Endothelial cell of hepatic sinusoid (primary cell): ENCODE results near the gene ALG1.
"Not testable (repeated sequence)": the region's sequence is repeated elsewhere in the genome, so short reads cannot be mapped to it uniquely, and the experiment has no call there.

ENCODE experiments used
- in situ Hi-C: cut with HindIII; loops from 2 replicates; pipeline ENCODE4 v1.10.0; 2017; ENCODE audit warnings: low sequenced_read_pairs

The ALG1 gene

DNA sequence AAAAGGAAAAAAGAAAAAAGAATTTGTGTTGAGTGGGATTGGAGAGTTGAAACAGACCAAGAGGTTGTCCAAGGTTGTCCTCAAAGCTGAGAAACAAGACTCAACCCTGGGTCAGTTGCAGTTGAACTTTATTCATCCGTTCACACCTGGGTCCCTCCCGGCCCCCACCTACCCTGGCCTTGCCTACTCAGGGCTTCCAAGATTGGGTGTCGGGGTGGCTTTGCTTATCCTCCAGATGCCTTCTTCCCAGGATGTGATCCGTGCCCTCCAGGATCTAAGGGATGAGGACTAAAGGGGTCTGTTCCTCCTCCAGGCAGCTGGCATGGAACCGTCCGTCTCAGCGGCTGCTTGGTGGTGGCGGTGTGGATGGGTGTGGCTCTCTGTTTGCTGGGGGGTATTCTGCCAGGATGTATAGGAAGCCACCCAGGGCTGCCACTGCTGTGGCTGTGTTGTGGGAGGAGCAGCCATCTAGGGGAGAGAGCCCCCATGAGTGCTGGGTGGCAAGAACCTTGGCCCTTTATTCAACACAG is 27.6 kb upstream of the ALG1 start:
- in situ Hi-C loops: no loop called here

DNA sequence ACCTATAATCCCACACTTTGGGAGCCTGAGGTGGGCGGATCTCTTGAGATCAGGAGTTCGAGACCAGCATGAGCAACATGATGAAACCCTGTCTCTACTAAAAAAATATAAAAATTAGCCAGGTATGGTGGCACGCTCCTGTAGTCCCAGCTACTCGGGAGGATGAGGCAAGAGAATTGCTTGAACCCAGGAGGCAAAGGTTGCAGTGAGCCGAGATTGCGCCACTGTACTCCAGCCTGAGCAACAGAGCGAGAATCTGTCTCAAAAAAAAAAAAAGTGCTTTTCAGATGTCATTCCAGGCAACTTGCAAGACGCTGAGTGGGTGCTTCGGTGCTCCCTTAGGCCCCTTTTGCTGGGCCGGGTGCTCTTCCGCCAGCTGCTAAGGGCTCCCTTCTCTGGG is 27.1 kb upstream of the ALG1 start:
- in situ Hi-C loops: not testable (repeated sequence)

DNA sequence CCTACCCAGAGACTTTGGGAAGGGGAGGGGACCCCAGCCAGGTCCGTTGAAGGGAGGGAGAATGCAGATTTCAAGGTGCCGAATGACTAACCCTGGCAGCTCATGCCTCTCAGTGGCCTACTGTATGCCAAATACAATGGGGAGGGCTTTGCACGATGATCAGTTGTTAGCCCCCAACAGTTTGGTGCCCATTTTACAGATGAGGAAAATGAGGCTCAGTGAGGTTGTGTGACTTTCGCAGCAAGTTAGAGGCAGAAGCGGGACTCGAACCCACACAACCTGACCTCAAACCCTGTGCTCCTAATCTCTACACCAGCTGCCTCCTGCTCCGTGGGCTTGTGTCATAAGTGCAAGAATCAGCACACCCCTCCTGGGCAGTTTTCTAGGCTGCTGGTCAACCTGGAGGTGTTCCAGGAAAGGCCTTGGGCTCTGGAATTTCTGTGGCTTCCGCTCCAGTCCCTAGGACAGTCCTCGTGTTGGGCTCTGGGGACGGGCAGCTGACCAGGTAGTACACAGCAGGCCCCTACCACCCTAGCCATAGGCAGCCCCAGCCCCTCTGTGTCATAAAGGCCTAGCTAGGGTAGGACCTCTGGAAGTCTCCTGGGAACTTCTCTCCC is 26.0 kb upstream of the ALG1 start:
- in situ Hi-C loops: no loop called here

DNA sequence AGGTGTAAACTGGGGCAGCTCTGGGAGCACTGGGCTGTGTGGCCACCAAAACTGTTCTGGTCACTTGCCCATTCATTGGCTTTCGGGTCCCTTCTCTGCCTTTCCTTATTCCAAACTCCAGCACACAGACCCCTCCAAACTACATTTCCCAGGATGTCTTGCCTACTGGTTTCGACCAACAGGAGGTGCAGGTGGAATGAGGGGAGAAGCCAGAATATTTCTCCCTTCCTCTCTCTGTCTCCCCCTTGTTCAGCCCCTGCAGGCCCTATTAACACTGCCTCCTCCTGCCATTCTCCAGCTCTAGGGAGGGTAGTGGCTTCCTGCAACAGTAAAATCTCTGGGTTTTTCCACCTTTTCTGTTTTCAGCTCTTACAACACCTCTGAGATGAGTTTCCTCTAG is 24.7 kb upstream of the ALG1 start:
- in situ Hi-C loops: no loop called here

DNA sequence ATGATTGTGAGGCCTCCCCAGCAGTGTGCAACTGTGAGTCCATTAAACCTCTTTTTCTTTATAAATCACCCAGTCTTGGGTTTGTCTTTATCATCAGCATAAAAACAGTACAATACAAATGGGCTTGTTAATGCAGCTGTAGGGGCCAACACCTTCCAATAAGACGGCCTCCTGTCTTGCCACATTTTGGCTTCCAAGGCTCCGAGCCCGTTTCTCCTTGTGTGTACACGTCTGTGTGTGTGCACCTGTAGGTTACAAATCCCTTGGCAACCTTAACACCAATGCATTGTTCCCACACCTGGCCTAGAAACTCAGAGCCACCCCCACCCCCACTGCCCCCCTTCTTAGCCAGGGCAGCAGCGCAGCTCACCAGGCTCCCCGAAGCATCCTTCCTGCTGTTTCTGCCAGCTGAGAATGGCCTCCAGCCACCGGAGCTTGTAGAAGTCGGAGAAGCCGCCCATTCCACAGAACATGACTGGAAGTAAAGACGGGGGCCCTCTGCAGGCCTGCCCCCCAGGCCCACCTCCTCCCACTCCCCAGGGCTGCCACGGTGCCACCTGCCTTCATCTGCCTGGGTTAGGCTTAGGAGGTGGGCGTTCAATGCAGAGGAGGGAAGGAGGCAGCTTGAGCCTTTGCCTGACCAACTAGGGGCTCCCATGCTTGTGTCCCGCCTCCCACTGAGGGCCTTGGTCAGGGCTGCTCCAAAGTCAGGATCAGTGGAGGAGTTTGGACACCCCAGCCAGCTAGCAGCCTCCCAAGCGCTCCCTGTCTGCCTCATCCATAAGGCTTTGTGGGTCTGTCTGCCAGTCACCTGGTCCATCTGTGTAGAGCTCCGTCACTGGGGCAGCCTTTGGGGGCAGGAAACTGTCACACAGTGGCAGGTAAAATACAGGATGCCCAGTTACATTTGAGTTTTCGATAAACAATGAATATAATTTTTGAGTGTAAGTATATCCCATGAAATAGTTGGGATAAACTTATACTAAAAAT is 16.5 kb upstream of the ALG1 start:
- in situ Hi-C loops: no loop called here

DNA sequence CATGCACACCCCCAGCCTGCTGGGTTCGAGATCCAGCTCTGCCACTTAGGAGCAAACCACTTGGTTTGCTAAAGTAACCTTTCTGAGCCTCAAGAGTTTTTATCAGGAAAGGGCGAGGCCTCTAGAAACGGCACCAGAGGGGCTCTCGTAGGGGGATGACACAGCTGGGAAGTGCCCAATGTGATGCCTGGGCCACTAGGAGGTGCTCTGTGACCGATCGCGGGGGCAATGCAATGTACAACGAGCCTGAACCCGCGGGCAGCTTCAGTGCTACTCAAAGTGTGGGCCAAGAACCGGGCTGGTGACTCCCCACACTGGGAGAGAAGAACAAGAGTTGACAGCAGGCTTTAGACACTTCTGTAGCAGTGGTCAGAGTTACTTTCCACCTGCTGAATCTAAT is 15.3 kb upstream of the ALG1 start:
- in situ Hi-C loops: no loop called here

DNA sequence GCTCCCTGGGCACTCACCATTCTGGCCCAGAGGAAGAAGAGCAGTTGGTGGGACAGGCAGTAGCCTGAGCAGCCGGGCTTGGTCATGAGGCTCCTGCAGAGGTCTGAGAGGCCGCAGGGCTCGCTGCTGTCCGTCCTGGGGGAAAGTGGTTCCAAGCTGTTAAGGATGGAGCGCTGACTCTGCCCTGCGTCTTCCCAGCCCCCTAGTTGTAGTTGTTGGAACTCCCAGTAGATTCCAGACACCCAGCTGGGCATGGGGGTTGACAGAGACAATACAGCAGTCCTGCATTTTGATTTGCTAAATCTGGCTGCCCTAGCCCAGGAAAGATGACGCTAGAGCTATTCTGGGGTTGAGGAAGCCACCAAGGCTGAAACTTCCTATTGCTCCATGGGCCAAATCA is 13.2 kb upstream of the ALG1 start:
- in situ Hi-C loops: no loop called here

DNA sequence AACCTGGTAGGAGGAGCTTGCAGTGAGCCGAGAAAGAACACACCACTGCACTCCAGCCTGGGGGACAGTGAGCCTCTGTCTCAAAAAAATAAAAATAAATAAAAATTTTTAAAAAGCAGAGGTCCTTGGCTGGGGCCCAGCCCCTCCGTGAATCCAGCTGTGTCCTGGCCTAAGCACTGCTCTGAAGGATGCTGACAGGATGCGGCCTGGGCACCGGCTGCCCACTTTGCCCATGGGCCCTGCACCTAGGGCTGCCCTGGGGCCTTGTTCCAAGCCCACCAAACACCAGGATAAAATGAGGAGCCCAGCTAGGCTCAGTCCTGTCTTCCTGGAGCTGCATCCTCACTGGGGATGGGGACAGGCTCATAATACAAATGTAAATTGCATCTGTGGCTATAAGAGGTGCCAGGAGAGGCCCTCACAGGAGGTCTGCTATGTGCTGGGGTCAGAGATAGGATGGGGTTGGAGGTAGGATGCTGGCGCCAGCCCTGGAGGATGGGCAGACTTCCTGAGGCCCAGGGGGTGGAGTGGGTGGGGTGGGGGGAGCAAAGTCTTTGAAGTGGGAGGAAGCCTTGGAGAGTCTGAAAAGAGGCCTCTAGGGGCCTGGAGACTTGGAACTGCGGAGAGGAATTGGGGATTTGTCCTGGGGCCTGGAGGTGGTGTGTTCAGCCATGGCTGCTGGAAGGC is 12.1 kb upstream of the ALG1 start:
- in situ Hi-C loops: no loop called here

DNA sequence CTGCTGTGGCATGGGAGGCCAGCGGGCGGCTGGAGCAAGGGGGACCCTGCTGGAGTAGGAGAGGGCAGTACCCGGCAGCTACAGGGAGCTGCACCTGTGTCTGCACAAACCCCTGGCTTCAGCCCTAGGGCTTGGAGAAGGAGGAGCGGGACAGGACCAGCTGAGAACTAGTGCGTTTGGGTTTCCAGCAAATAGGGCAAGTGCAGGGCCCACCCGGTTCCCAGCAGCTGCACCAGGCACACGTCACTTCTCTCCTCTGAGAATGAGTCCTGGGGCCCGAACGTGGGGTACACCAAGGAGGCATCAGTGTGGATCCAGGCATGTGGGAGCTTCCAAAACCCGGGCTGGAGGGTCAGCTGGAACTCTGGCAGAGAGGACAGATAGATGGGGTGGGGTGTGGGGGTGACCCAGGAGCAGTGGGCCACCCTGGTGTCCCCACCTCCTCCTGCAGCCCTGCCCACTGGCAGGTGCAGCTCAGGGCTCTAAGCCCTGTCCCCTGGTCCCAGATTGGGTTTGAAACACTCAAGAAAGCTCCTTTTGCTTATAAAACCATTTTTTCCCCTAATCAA is 11.5 kb upstream of the ALG1 start:
- in situ Hi-C loops: no loop called here

DNA sequence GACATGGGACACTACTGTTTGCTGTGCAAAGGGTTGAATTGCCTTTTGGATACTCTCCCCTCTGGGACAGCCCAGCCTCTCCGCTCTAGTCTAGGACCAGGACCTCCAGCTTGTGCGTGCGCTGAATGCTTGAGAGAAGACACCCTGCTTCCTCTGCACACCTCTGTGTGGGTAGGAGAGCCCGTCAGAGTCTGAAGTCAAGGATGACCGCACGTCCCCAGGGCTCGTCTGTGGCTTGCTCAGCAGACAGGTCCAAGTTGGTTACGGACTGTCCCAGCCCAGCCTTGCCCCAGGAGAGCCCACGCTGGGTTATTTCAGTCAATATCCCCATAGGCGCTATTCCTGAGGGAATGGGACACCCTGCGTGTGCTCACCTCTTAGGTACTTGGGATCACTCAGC is 9.6 kb upstream of the ALG1 start:
- in situ Hi-C loops: no loop called here

DNA sequence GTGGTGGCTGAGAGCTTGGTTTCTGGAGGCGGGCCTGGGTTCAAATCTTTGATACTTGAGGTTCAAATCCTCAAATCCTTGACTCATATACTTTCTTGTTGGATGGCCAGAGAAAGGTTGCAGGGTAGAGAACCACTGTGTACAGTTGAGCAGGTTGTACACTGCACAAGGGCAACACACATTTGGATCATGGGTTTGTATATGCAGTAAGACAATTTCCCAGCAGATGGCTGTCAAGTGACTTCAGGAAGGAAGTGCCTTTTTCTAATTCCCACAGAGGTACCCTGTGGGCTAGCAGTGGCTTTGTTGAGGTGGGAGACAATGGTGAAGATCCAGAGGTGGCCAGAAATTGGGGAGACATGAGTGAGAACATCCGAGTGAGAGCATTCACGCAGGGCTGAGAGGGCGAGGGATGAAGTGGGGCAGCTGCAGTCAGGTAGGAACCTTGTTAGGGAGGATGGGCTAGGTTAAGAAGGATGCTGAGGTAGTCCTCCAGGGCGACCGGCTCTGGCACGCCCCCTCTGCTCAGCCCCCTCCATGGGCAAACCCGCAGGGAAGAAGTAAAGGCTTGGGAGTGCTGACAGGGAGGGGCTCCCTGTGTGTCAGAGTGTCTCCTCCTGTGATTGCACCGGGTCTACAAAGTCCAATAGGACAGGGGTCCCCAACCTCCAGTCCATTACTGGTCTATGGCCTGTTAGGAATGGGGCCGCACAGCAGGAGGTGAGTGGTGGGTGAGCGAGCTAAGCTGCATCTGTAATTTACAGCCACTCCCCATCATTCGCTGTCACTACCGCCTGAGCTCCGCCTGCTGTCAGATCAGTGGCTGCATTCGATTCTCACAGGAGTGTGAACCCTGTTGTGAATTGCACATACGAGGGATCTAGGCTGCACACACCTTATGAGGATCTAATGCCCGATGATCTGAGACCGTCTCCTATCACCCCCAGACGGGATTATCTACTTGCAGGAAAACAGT is 8.6 kb upstream of the ALG1 start:
- in situ Hi-C loops: no loop called here

DNA sequence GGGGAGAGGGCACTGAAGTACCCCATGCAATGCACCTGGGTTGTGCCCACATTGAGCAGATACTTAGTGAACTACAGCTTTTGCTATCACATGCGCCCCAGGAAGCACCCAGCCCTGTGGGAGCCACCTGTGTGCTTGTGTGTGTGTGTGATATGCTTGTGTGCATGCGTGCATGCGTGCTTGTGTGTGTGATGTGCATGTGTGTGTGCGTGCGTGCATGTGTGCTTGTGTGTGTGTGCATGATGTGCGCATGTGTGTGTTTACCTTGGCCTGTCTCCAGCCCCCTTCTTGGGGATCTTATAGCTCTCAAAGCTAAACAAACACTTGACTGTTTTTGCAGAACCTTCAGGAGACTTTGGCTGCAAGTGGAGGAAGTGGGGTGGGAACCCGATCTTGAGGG is 6.7 kb upstream of the ALG1 start:
- in situ Hi-C loops: no loop called here

DNA sequence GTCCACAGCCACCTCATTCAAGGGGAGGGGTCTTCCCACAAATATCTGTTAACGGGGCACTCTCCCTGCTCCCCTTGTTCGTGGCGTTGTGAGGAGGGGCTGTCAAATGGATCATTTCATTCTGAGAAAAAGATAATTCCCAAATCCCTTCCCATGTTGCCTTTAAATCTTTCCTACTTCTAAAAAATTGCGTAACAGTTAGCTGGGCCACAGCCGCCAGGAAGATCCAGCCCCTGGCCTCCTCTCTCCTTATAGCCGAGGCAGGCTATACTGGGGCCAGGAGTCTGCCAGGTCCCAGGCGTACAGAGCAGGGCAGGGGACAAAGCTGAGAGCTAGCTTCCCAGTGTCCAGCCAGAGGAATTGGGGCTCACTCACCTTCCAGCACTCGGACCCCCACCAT is 6.3 kb upstream of the ALG1 start:
- in situ Hi-C loops: no loop called here

DNA sequence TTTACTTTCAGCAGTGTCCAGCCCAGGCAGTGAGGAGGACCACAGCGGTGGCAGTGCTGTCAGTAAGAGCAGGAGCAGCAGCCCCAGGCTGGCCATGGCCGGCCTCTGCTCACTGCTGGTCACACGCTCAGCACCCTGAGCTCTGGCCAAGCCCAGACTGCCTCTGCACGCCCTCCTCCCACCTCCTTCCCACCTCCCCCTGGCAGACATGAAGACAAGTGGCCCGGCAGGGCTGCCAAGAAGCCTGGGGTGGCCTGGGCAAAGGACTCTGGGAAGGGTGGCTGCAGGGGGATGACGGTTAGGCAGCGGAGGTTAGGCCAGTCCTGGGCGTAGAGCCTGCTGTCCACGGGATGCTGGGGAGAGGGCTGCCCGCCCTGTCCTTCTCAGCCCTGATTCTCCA is 5.8 kb upstream of the ALG1 start, which contains the start of gene C16orf89:
TSS of gene C16orf89 (minus strand) at position 144 of the 400 bp plus-strand sequence. CDS start at position 96, 48 bp downstream.
- in situ Hi-C loops: no loop called here

DNA sequence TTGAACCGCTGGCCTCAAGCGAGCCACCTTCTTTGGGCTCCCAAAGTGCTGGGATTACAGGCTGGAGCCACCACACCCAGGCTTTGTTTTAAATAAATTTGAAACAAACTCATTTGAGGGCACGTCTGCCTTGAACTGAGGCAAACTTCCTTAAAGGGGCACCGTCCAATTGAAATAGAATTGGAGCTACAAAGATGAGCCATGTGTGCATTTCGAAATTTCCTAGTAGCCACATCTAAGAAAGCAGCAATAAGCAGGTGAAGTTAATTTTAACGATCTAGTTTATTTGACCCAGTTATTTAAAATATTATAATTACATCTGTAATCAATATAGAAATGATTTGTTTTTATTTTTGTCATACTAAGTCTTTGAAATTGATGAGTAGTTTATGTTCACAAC is 5.1 kb upstream of the ALG1 start:
- in situ Hi-C loops: no loop called here

DNA sequence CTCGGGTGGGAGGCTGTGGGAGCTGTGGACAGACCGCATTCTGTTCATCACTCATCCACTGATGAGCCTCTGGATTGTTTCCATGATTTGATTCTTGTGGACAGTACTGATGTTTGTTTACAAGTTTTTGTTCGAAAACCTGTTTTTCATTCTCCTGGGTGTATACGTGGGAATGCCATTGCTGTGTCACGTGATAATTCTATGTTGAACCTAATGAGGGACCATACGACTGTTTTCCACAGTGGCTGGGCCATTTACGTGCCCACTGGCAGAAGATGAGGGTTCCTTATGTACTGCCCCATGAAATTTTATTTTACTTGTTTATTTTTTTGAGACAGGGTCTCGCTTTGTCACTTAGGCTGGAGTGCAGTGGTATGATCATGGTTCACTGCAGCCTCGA is 2.6 kb upstream of the ALG1 start:
- in situ Hi-C loops: no loop called here

DNA sequence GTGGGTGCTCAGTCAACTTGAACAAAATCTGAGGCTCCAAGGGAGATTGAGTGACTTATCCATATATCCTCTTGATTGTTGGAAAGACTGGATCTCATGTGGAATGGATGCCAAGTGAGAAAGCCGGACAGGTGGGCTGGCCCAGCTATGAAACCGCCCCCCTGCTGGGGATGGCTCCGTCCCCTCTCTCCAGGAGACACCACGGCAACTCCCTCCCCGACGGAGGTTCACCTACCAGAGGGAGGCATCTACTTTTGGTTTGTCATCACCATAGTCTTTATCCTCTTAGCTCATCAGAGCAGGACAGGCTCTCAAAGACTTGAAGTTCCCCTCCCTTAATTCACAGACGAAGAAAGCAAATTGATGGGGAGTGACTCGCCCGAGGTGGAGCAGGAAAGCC is 1.8 kb upstream of the ALG1 start:
- in situ Hi-C loops: no loop called here

DNA sequence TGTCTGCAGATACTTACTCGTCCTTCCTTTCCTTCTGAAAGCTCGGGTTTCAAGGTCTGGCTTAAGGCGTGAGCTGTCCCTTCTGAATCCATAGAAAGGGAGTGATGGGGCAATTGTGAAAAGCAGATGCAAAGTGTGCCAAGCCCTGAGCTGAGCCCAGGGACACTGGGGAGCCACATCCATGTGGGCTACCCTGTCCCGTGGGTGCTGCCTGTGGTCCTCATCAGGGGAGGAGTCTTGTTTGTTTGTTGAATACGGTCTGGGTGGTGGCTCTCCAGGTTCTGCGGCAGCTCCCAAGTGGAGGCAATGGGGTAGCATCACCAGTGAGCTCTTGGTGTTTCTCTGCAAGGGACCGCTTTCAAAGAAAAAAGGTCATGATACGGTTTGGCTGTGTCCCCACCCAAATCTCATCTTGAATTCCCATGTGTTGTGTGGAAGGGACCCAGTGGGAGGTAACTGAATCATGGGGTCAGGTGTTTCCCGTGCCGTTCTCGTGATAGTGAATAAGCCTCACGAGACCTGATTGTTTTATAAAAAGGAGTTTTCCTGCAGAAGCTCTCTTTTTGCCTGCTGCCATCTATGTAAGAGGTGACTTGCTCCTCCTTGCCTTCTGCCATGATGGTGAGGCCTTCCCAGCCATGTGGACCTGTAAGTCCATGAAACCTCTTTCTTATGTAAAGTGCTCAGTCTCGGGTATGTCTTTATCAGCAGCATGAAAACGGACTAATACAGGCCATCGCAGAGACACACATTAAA is 1.0 kb upstream of the ALG1 start:
- in situ Hi-C loops: no loop called here

DNA sequence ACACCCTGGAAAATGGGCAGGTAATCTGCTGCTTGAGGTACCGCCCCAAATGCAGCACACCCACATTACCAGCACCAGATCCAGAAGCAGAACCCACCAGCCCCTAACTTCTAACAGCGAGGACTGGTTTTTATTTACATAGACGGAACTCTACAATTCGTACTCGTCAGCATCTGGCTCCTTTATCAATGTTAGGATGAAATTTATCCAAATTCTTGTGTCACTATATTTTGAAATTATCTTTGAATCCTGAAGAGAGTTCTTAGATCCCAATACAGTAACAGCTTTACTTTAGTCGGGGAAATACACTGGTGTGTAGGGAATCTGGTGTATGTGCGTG is 332 bp upstream of the ALG1 start:
- in situ Hi-C loops: no loop called here
